HG02588 (cell line): ENCODE results near the gene SERPINA9.

Experiments used
- ATAC-seq: cut with Tn5 transposase; IDR thresholded peaks from one replicate; pipeline ENCODE4 v1.9.1; 2021; ENCODE audit warnings: mild to moderate bottlenecking, moderate library complexity; ENCODE audit not compliant: unreplicated experiment

SERPINA9 gene

GRCh38 chr14:94462763-94463572 lies 13.0 kb downstream of the SERPINA9 start:
- no peak for ATAC-seq

- ATAC-seq: no peak
These were observed 13.8 kb downstream of the SERPINA9 start for GRCh38 chr14:94462219-94462551.

- no peak for ATAC-seq
These were observed 14.3 kb downstream of the SERPINA9 start for GRCh38 chr14:94461526-94462218.

- ATAC-seq: no peak
These were observed 15.2 kb downstream of the SERPINA9 start for GRCh38 chr14:94460631-94461416.

GRCh38 chr14:94458558-94459205 lies 17.3 kb downstream of the SERPINA9 start:
- no peak for ATAC-seq

- ATAC-seq: no peak
These were observed 17.9 kb downstream of the SERPINA9 start for GRCh38 chr14:94458096-94458495.

- ATAC-seq: no peak
These were observed 20.1 kb downstream of the SERPINA9 start for GRCh38 chr14:94455928-94456327.

- no peak for ATAC-seq
These were observed 24.2 kb downstream of the SERPINA9 start for GRCh38 chr14:94451826-94452225.

GRCh38 chr14:94451091-94451771 lies 24.8 kb downstream of the SERPINA9 start:
- no peak for ATAC-seq

GRCh38 chr14:94450722-94451090 lies 25.3 kb downstream of the SERPINA9 start:
- no peak for ATAC-seq

GRCh38 chr14:94449930-94450329 lies 26.1 kb downstream of the SERPINA9 start:
- no peak for ATAC-seq

GRCh38 chr14:94448071-94448808 lies 27.8 kb downstream of the SERPINA9 start:
- no peak for ATAC-seq

GRCh38 chr14:94447206-94447605 lies 28.8 kb downstream of the SERPINA9 start:
- no peak for ATAC-seq

GRCh38 chr14:94446126-94446525 lies 29.9 kb downstream of the SERPINA9 start:
- ATAC-seq: no peak

GRCh38 chr14:94445003-94445402 lies 31.0 kb downstream of the SERPINA9 start:
- no peak for ATAC-seq

GRCh38 chr14:94441531-94442205 lies 34.3 kb downstream of the SERPINA9 start:
- ATAC-seq: no peak

- ATAC-seq: no peak
These were observed 34.9 kb downstream of the SERPINA9 start for GRCh38 chr14:94441130-94441529.

GRCh38 chr14:94439453-94440057 lies 36.4 kb downstream of the SERPINA9 start:
- no peak for ATAC-seq

- ATAC-seq: no peak
These were observed 47.4 kb downstream of the SERPINA9 start for GRCh38 chr14:94428610-94429009.
